GM12878 (cell line): ENCODE data around the gene HRH2. TPM values are rescaled to one million over a fixed set of nuclear protein-coding genes. Genes with fewer than 3 reads are reported as not detected.

Experiments
- ATAC-seq: fragments of 200-7000 bp; cut with Tn5 transposase; 3 replicates; pipeline ENCODE4 v1.9.1; 2020; ENCODE audit warnings: mild to moderate bottlenecking, moderate library complexity
- BruUV-seq: library from RNA; stranded (reverse); fragments of 400-500 nt; replicated peaks from 2 replicates; lab custom pipeline; 2021; lab: Mats Ljungman, UMichigan
- CTCF ChIA-PET: fragments of 300-600 bp; sonication (Branson Sonifier 250); formaldehyde crosslinking; extraction: SDS; loops from one replicate; lab custom pipeline; 2021; ENCODE audit warnings: inconsistent platforms; lab: Yijun Ruan, JAX
- POLR2A ChIA-PET: fragments of 350-600 bp; formaldehyde crosslinking; extraction: SDS; loops from one replicate; lab custom pipeline; 2021; ENCODE audit warnings: inconsistent platforms; lab: Charles Lee
- RAD21 ChIA-PET: fragments of 300-600 bp; sonication (Branson Sonifier 250); formaldehyde crosslinking; loops from one replicate; lab custom pipeline; 2023; ENCODE audit warnings: antibody characterized with exemption; ENCODE audit not compliant: unreplicated experiment; lab: Charles Lee
- SMC1A ChIA-PET: fragments of 300-600 bp; sonication (Branson Sonifier 250); formaldehyde crosslinking; loops from one replicate; lab custom pipeline; 2023; ENCODE audit not compliant: unreplicated experiment, uncharacterized antibody; lab: Charles Lee
- DNase-seq: peaks from one replicate; pipeline ENCODE4 v3.0.0-alpha.2; 2011; ENCODE audit warnings: low read depth, low spot score
- FAIRE-seq: peaks from 3 replicates; lab custom pipeline; 2011; peaks lifted over from hg19 to GRCh38; lab: Jason Lieb, UNC
- H2AFZ ChIP-seq: 2 replicates; pipeline ENCODE4 v1.6.0; 2011; ENCODE audit warnings: low read depth, low read length, control low read depth; ENCODE audit not compliant: control insufficient read depth
- H3K27ac ChIP-seq: 2 replicates; pipeline ENCODE4 v1.5.1; 2011; ENCODE audit warnings: control low read depth; ENCODE audit not compliant: control insufficient read depth, insufficient read depth
- H3K27me3 ChIP-seq, 2 experiments: replicated peaks in 1 of 2; 2 replicates each; pipeline versions ENCODE4 v1.6.0 to v1.6.1; 2011; ENCODE audit warnings: low read length in 1 of 2; ENCODE audit not compliant: control insufficient read depth in 2 of 2, insufficient read depth in 2 of 2
- H3K36me3 ChIP-seq, 2 experiments: 2 replicates each; pipeline ENCODE4 v1.5.1; 2011; ENCODE audit warnings: low read length in 1 of 2; ENCODE audit not compliant: control insufficient read depth in 2 of 2, insufficient read depth in 2 of 2
- H3K4me1 ChIP-seq: 2 replicates; pipeline ENCODE4 v1.6.1; 2011; ENCODE audit warnings: mild to moderate bottlenecking, low read length, moderate library complexity, mixed read lengths; ENCODE audit not compliant: control insufficient read depth, insufficient read depth
- H3K4me2 ChIP-seq: 2 replicates; pipeline ENCODE4 v1.6.0; 2011; ENCODE audit warnings: control low read depth; ENCODE audit not compliant: control insufficient read depth, insufficient read depth
- H3K4me3 ChIP-seq: fragments of 200-600 bp; sonication (generic); 2 replicates; pipeline ENCODE4 v1.5.1; 2016
- H3K79me2 ChIP-seq: 2 replicates; pipeline ENCODE4 v1.6.0; 2011; ENCODE audit warnings: low read length; ENCODE audit not compliant: control insufficient read depth, insufficient read depth
- H3K9ac ChIP-seq: 2 replicates; pipeline ENCODE4 v1.8.0; 2011; ENCODE audit warnings: low read length, control low read depth, mixed read lengths; ENCODE audit not compliant: control insufficient read depth, insufficient read depth
- H3K9me3 ChIP-seq: replicated peaks from 3 replicates; pipeline ENCODE4 v1.5.1; 2011; ENCODE audit warnings: mild to moderate bottlenecking, low read length; ENCODE audit not compliant: control insufficient read depth, insufficient read depth
- H4K20me1 ChIP-seq: 2 replicates; pipeline ENCODE4 v1.6.0; 2011; ENCODE audit not compliant: control insufficient read depth, insufficient read depth
- ATF7 ChIP-seq: fragments of 450-650 bp; IDR thresholded peaks from 2 replicates; pipeline ENCODE4 v1.6.1; 2016; ENCODE audit warnings: low read depth, mild to moderate bottlenecking
- BRCA1 ChIP-seq: IDR thresholded peaks from 2 replicates; pipeline ENCODE4 v1.6.1; 2011; ENCODE audit warnings: low read depth, low read length, improper control_type of control experiment
- CBFB ChIP-seq: IDR thresholded peaks from 2 replicates; pipeline ENCODE4 v1.6.1; 2016; ENCODE audit warnings: antibody characterized with exemption, low read depth
- JUND ChIP-seq: IDR thresholded peaks from 2 replicates; pipeline ENCODE4 v1.6.1; 2012; ENCODE audit warnings: low read depth, mild to moderate bottlenecking, low read length, improper control_type of control experiment, moderate library complexity
- KLF5 ChIP-seq: fragments of 450-650 bp; IDR thresholded peaks from 2 replicates; pipeline ENCODE4 v1.6.1; 2014; ENCODE audit warnings: mild to moderate bottlenecking; ENCODE audit not compliant: partially characterized antibody
- MTA2 ChIP-seq: fragments of 450-650 bp; IDR thresholded peaks from 2 replicates; pipeline ENCODE4 v1.6.1; 2016; ENCODE audit warnings: low read depth, mild to moderate bottlenecking, moderate library complexity
- WGBS: methylation state at CpG from one replicate; pipeline ENCODE4 v1.1.6; 2016; ENCODE audit warnings: low lambda C conversion rate; ENCODE audit not compliant: insufficient replicate concordance, insufficient coverage; ENCODE audit errors: missing lambda C conversion rate; 5-methylcytosine and 5-hydroxymethylcytosine counted together
- in situ Hi-C: fragments of 300-500 bp; cut with MboI; formaldehyde crosslinking; loops from 9 replicates; pipeline ENCODE4 v1.14.3; 2018; ENCODE audit warnings: mixed read lengths
- intact Hi-C: fragments of 100-400 bp; cut with micrococcal nuclease; formaldehyde crosslinking; loops from one replicate; pipeline ENCODE4 v1.14.2; 2022; ENCODE audit not compliant: unreplicated experiment
- polyA plus RNA-seq, 11 experiments: library from polyadenylated mRNA; depleted of rRNA in 4 of 11; unstranded in 6 of 11; stranded (reverse) in 5 of 11; fragments of >200 nt; fragmentation: Nextera tagmentation in 4 of 11; fragmentation: Illumina TruSeq in 1 of 11; extraction: Ambion mirVana in 4 of 11; extraction: Trizol in 1 of 11; gene quantifications; 1 replicate in 1 of 11; 2 replicates in 10 of 11; pipeline versions ENCODE4 v1.2.1 to v1.2.3, GENCODE V29; 2011 to 2016; ENCODE audit warnings: inconsistent platforms in 2 of 11, missing spikeins in 2 of 11, low read depth in 1 of 11
- total RNA-seq, 4 experiments: library from RNA; depleted of rRNA in 3 of 4; stranded (reverse); fragments of >200 nt in 3 of 4; fragmentation: Illumina TruSeq in 1 of 4; extraction: Trizol in 1 of 4; gene quantifications; 2 replicates each; pipeline versions ENCODE4 v1.2.1 to v1.2.3, GENCODE V29; 2013 to 2021
- TF ChIP-seq, protein P1 (sequence below): IDR thresholded peaks from 2 replicates; pipeline ENCODE4 v1.6.1; 2011; ENCODE audit warnings: mild to moderate bottlenecking, low read depth, low read length, moderate library complexity; ENCODE audit not compliant: insufficient replicate concordance
- TF ChIP-seq, protein P2 (sequence below): fragments of 450-650 bp; IDR thresholded peaks from 2 replicates; pipeline ENCODE4 v1.6.1; 2016; ENCODE audit warnings: mild to moderate bottlenecking, moderate library complexity, borderline replicate concordance
- TF ChIP-seq, protein P3 (sequence below): fragments of 450-650 bp; IDR thresholded peaks from 2 replicates; pipeline ENCODE4 v1.6.1; 2016; ENCODE audit warnings: mild to moderate bottlenecking
- TF ChIP-seq, protein P4 (sequence below): fragments of 450-650 bp; IDR thresholded peaks from 2 replicates; pipeline ENCODE4 v1.6.1; 2016; ENCODE audit warnings: mild to moderate bottlenecking

The HRH2 gene
- total and polyA plus RNA-seq, 10 of the 15 experiments (the other 5 are each of a cell fraction or from before 2014, with no cell fraction given), result 0.01 to 0.05 (median 0.03) TPM; not detected in 7

DNA sequence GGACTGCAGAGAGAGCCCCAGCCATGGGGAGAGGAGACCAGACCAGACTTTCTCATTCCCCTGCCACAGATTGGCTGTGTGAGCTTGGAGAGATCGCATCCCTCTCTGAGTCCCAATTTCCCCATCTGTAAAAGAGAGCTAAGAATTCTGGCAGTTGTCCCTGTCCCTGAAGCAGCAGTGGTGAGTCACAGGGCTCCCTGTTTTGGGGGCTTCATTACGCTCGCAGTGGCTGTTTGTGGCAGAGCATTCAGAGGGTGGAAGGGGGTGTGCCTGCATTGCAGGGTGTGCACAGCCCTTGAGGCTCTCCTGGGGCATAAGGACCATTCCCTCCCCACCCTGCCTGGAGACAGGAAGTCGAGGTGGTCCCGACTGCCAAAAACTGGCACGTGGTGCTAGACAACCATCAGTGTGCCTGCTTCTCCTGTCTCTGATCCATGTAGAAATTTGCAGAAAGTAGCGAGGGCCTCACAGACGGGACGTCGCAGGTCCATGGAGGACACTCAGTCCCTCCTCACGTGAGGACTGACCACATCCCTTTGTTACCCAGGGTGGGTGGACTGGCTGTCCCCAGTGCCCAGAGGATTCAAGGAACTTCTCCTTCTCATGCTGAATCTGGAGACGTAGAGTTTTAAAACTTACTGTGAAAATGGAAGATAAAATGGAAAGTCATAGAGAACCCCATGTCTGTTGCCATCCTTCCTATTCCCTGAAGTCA lies 35.3 kb downstream of the HRH2 start (continued):
- TF ChIP-seq, protein P1, sequence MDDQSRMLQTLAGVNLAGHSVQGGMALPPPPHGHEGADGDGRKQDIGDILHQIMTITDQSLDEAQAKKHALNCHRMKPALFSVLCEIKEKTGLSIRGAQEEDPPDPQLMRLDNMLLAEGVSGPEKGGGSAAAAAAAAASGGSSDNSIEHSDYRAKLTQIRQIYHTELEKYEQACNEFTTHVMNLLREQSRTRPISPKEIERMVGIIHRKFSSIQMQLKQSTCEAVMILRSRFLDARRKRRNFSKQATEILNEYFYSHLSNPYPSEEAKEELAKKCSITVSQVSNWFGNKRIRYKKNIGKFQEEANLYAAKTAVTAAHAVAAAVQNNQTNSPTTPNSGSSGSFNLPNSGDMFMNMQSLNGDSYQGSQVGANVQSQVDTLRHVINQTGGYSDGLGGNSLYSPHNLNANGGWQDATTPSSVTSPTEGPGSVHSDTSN, result no peak
- TF ChIP-seq MTA2 (no peak), CBFB (no peak)

DNA sequence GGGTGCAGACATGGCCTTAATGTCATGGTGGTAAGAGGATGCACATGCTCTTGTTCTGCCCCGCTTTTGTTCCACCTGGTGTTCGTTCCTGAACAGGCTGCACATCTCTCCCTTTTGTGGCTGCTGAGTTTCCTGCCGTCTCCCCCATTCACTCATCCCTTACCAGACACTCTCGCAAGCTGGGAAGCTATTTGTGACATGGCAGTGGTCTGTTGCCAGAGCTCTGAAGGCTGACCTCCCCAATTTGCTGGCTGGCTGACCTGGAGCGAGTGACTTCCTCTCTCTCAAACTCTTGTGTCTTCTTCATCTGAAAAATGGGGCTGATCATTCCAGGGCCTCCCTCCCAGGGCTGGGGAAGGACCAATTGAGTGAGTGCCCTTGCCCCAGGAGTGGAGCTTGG lies 35.9 kb downstream of the HRH2 start:
- Histone ChIP-seq H3K9me3 (no peaks in the 10 kb centered on the region), H4K20me1 (no peaks in the 10 kb centered on the region), H3K9ac (no peak overlapping the region), H3K27ac (no peak overlapping the region), H3K36me3 (no peaks in the 10 kb centered on the region), H3K27me3 (peaks cover 1 to 4% of the 10 kb centered on the region in 2 experiments; a peak in 2 of 4 replicates), H3K4me2 (no peak overlapping the region), H2AFZ (no peak overlapping the region; the same call in 1 of the 2 replicates), H3K79me2 (no peaks in the 10 kb centered on the region), H3K4me3 (no peak overlapping the region), H3K4me1 (no peaks in the 10 kb centered on the region)
- ATAC-seq, result no peak
- BruUV-seq, result no TSS peak
- no peak for DNase-seq
- FAIRE-seq, result no peak
- 39% methylated on average over 5 of the region's 5 CpGs for WGBS
- ChIA-PET CTCF (no interaction called here), SMC1A (no interaction called here), POLR2A (no interaction called here), RAD21 (no interaction called here)
- intact Hi-C loops, result no loop called here
- in situ Hi-C loops, result loop anchor here (10.0 kb wide), 1 partner anchor 739 kb away; no protein-coding TSS in a partner anchor
- no peak for TF ChIP-seq BRCA1
- TF ChIP-seq, protein P2, sequence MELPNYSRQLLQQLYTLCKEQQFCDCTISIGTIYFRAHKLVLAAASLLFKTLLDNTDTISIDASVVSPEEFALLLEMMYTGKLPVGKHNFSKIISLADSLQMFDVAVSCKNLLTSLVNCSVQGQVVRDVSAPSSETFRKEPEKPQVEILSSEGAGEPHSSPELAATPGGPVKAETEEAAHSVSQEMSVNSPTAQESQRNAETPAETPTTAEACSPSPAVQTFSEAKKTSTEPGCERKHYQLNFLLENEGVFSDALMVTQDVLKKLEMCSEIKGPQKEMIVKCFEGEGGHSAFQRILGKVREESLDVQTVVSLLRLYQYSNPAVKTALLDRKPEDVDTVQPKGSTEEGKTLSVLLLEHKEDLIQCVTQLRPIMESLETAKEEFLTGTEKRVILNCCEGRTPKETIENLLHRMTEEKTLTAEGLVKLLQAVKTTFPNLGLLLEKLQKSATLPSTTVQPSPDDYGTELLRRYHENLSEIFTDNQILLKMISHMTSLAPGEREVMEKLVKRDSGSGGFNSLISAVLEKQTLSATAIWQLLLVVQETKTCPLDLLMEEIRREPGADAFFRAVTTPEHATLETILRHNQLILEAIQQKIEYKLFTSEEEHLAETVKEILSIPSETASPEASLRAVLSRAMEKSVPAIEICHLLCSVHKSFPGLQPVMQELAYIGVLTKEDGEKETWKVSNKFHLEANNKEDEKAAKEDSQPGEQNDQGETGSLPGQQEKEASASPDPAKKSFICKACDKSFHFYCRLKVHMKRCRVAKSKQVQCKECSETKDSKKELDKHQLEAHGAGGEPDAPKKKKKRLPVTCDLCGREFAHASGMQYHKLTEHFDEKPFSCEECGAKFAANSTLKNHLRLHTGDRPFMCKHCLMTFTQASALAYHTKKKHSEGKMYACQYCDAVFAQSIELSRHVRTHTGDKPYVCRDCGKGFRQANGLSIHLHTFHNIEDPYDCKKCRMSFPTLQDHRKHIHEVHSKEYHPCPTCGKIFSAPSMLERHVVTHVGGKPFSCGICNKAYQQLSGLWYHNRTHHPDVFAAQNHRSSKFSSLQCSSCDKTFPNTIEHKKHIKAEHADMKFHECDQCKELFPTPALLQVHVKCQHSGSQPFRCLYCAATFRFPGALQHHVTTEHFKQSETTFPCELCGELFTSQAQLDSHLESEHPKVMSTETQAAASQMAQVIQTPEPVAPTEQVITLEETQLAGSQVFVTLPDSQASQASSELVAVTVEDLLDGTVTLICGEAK, result no peak
- TF ChIP-seq, protein P3, sequence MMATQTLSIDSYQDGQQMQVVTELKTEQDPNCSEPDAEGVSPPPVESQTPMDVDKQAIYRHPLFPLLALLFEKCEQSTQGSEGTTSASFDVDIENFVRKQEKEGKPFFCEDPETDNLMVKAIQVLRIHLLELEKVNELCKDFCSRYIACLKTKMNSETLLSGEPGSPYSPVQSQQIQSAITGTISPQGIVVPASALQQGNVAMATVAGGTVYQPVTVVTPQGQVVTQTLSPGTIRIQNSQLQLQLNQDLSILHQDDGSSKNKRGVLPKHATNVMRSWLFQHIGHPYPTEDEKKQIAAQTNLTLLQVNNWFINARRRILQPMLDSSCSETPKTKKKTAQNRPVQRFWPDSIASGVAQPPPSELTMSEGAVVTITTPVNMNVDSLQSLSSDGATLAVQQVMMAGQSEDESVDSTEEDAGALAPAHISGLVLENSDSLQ, result no peak
- no peak for TF ChIP-seq ATF7
- TF ChIP-seq KLF5, result no peak
- TF ChIP-seq JUND, result no peak
- TF ChIP-seq, protein P4, sequence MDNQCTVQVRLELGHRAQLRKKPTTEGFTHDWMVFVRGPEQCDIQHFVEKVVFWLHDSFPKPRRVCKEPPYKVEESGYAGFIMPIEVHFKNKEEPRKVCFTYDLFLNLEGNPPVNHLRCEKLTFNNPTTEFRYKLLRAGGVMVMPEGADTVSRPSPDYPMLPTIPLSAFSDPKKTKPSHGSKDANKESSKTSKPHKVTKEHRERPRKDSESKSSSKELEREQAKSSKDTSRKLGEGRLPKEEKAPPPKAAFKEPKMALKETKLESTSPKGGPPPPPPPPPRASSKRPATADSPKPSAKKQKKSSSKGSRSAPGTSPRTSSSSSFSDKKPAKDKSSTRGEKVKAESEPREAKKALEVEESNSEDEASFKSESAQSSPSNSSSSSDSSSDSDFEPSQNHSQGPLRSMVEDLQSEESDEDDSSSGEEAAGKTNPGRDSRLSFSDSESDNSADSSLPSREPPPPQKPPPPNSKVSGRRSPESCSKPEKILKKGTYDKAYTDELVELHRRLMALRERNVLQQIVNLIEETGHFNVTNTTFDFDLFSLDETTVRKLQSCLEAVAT, result no peak
